ENCODE results near the gene MAPKAPK3. TPM values are rescaled to one million over a fixed set of nuclear protein-coding genes. Genes with fewer than 3 reads are reported as not detected.

MAPKAPK3 gene
- total RNA-seq, 4 donors from 2014 or later, result 17.2 to 53.7 (median 18.0) TPM

GRCh38 chr3:50574444-50574831, 42.5 kb upstream of the MAPKAPK3 start:
- peaks cover 0 to 67% (median 0%) of the 10 kb centered on the region in 3 donors for H3K36me3 ChIP-seq
- 40 to 75% methylated on average over 1 of the region's 1 CpG for WGBS, 2 donors

DNA sequence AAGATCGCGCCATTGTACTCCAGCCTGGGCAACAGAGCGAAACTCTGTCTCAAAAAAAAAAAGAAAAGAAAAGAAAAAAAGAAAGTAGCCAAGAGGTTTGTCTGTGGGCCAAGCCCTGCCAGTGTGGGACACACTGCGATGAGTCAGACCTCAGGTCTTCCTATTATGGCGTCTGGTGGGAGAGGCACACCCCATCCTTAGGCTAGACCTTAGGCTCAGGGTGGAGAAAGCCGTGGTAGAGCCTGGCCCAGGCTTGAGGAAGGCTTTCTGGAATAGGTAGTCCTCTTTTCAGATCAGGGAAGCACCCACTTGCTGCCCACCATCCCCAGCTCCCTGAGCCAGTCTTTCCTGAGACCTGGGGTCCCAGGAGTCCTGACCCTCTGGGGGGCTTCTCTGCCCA, 41.6 kb upstream of the MAPKAPK3 start:
- H3K4me1 ChIP-seq, result peaks cover 0 to 28% (median 8%) of the 10 kb centered on the region in 4 donors
- H3K36me3 ChIP-seq, result peaks cover 0 to 76% (median 0%) of the 10 kb centered on the region in 3 donors
- no peak overlapping the region for H3K27ac ChIP-seq
- DNase-seq (ENCODE audit: low spot score in 2 of 2), result no peak
- H3K4me3 ChIP-seq, result no peak overlapping the region
- TF ChIP-seq, protein P1, sequence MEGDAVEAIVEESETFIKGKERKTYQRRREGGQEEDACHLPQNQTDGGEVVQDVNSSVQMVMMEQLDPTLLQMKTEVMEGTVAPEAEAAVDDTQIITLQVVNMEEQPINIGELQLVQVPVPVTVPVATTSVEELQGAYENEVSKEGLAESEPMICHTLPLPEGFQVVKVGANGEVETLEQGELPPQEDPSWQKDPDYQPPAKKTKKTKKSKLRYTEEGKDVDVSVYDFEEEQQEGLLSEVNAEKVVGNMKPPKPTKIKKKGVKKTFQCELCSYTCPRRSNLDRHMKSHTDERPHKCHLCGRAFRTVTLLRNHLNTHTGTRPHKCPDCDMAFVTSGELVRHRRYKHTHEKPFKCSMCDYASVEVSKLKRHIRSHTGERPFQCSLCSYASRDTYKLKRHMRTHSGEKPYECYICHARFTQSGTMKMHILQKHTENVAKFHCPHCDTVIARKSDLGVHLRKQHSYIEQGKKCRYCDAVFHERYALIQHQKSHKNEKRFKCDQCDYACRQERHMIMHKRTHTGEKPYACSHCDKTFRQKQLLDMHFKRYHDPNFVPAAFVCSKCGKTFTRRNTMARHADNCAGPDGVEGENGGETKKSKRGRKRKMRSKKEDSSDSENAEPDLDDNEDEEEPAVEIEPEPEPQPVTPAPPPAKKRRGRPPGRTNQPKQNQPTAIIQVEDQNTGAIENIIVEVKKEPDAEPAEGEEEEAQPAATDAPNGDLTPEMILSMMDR (IDR thresholded peaks at IDR 0.05), result no peak
- TF ChIP-seq EP300 (IDR thresholded peaks at IDR 0.05) (no peak), POLR2A (IDR thresholded peaks at IDR 0.05) (no peak)
- no peaks in the 10 kb centered on the region for H3K9me3 ChIP-seq
- H3K27me3 ChIP-seq, result no peaks in the 10 kb centered on the region
- 90% methylated on average over 6 of the region's 6 CpGs for WGBS, 2 donors

More at GRCh38 chr3:50574444-50574831, 42.5 kb upstream of the MAPKAPK3 start:
- Histone ChIP-seq H3K4me1 (peaks cover 0 to 35% (median 14%) of the 10 kb centered on the region in 4 donors), H3K27me3 (no peaks in the 10 kb centered on the region), H3K9me3 (no peaks in the 10 kb centered on the region), H3K4me3 (no peak overlapping the region), H3K27ac (no peak overlapping the region)
- DNase-seq (ENCODE audit: low spot score in 2 of 2), result no peak
- no peak for TF ChIP-seq POLR2A (IDR thresholded peaks at IDR 0.05)
- no peak for TF ChIP-seq EP300 (IDR thresholded peaks at IDR 0.05)
- TF ChIP-seq, protein P1 (IDR thresholded peaks at IDR 0.05), result no peak

DNA sequence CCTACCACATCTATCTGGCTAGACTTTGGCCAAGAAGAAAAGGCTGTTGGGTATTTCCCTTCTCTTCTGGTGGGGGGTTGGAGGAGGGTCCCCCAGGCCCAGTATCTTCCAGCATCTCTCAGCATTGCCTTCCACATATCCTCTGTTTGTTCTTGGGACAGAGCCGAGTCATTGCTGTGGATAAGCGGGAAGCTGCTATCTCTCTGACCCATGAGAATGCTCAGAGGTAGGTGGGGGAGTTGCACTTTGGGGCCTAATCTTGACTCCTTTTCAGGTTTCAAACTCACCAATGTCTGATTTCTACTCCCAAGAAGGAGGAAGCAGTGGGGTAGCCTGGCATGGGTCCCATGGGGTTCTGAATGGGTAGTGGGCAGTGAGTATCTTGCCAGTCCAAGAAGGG, 39.6 kb upstream of the MAPKAPK3 start:
- Histone ChIP-seq H3K4me3 (no peak overlapping the region), H3K4me1 (peaks cover 0 to 8% (median 1%) of the 10 kb centered on the region in 4 donors), H3K27ac (no peak overlapping the region), H3K27me3 (no peaks in the 10 kb centered on the region), H3K36me3 (peaks cover 0 to 96% (median 0%) of the 10 kb centered on the region in 3 donors), H3K9me3 (no peaks in the 10 kb centered on the region)
- DNase-seq (ENCODE audit: low spot score in 2 of 2), result no peak
- WGBS, 2 donors, result 74 to 97% methylated on average over 2 of the region's 2 CpGs
- TF ChIP-seq EP300 (IDR thresholded peaks at IDR 0.05) (no peak), POLR2A (IDR thresholded peaks at IDR 0.05) (no peak)
- TF ChIP-seq, protein P1 (IDR thresholded peaks at IDR 0.05), result no peak

DNA sequence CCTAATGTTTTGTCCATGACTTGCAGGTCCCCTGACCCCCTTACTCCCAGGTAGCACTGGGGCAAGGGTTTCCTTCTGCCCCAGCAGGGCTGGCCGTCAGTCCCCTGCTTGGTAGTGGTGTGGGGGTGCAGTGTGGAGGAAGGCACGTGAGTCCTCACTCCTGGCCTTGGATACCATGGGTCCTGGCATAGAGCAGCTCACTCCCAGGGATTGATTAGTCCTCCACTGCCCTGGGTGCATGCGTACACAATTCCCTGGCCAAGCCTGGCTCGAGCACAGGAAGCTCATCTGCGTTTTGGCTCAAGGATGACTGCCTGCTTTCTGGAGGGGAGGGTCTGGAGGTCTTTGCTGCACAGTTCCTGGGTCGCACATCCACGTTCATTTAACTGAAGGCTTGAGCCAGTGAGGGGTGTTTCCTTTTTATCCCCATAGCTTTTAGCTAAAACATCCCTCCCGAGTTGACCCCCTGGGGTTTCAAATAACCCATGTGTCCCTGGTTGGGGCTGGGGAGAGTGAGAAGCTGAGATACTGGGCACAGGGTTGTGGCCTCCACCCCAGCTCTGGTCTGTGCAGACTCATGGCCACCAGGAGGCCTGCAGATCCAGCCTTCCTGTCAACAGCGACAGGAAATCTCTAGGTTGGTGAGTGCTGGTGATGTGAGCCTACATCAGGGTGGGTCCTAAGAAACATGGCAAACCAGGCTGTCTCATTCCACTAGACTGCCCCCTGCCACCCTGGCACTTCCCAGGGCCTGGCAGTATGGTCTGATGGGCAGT, 36.1 kb upstream of the MAPKAPK3 start:
- H3K4me1 ChIP-seq, result peaks cover 0 to 5% (median 0%) of the 10 kb centered on the region in 4 donors
- H3K9me3 ChIP-seq, result no peaks in the 10 kb centered on the region
- peaks cover 0 to 93% (median 0%) of the 10 kb centered on the region in 3 donors for H3K36me3 ChIP-seq
- no peak overlapping the region for H3K27ac ChIP-seq
- H3K27me3 ChIP-seq, result no peaks in the 10 kb centered on the region
- WGBS, 2 donors, result 76 to 77% methylated on average over 9 of the region's 9 CpGs
- DNase-seq (ENCODE audit: low spot score in 2 of 2), result no peak
- H3K4me3 ChIP-seq, result no peak overlapping the region
- TF ChIP-seq EP300 (IDR thresholded peaks at IDR 0.05) (no peak), POLR2A (IDR thresholded peaks at IDR 0.05) (no peak)
- TF ChIP-seq, protein P1 (IDR thresholded peaks at IDR 0.05), result no peak

GRCh38 chr3:50581459-50581842, 35.5 kb upstream of the MAPKAPK3 start:
- Histone ChIP-seq H3K36me3 (peaks cover 0 to 87% (median 0%) of the 10 kb centered on the region in 3 donors), H3K9me3 (no peaks in the 10 kb centered on the region), H3K4me1 (peaks cover 0 to 5% (median 0%) of the 10 kb centered on the region in 4 donors), H3K27ac (no peak overlapping the region), H3K27me3 (no peaks in the 10 kb centered on the region), H3K4me3 (no peak overlapping the region)
- 86 to 92% methylated on average over 2 of the region's 2 CpGs for WGBS, 2 donors
- TF ChIP-seq POLR2A (IDR thresholded peaks at IDR 0.05), result no peak
- no peak for TF ChIP-seq EP300 (IDR thresholded peaks at IDR 0.05)
- no peak for DNase-seq (ENCODE audit: low spot score in 2 of 2)
